Keratinocyte (primary cell): ENCODE data around the gene MROH2A. TPM values are rescaled to one million over a fixed set of nuclear protein-coding genes. Genes with fewer than 3 reads are reported as not detected.
A peak's percentile ranks its signal among the peaks of the same experiment; 100 is the strongest.
"Not testable (repeated sequence)": the region's sequence is repeated elsewhere in the genome, so short reads cannot be mapped to it uniquely, and the experiment has no call there.

Experiments
- DNase-seq: peaks from one replicate; pipeline ENCODE4 v3.0.0-alpha.2; 2011; ENCODE audit warnings: low read depth, missing footprints, low spot score
- FAIRE-seq: peaks from 2 replicates; lab custom pipeline; 2011; peaks lifted over from hg19 to GRCh38; lab: Jason Lieb, UNC
- H2AFZ ChIP-seq: 2 replicates; pipeline ENCODE4 v1.6.0; 2012; ENCODE audit warnings: low read length, control low read depth, inconsistent platforms; ENCODE audit not compliant: control insufficient read depth
- H3K27ac ChIP-seq: 2 replicates; pipeline ENCODE4 v1.5.1; 2011; ENCODE audit warnings: low read length; ENCODE audit not compliant: control insufficient read depth, insufficient read depth
- H3K27me3 ChIP-seq: 3 replicates; pipeline ENCODE4 v1.6.0; 2011; ENCODE audit warnings: low read length; ENCODE audit not compliant: control insufficient read depth, insufficient read depth; ENCODE audit errors: extremely low read depth
- H3K36me3 ChIP-seq, 2 experiments: 2 replicates in 1 of 2; 3 replicates in 1 of 2; pipeline ENCODE4 v1.5.1; 2011; ENCODE audit warnings: low read length in 2 of 2, mild to moderate bottlenecking in 1 of 2; ENCODE audit not compliant: control insufficient read depth in 2 of 2, insufficient read depth in 2 of 2; ENCODE audit errors: extremely low read depth in 1 of 2
- H3K4me1 ChIP-seq: 3 replicates; pipeline ENCODE4 v1.5.1; 2011; ENCODE audit warnings: low read length; ENCODE audit not compliant: control insufficient read depth, insufficient read depth; ENCODE audit errors: extremely low read depth
- H3K4me2 ChIP-seq: 3 replicates; pipeline ENCODE4 v1.6.0; 2011; ENCODE audit warnings: low read depth, low read length; ENCODE audit not compliant: control insufficient read depth, insufficient read depth; ENCODE audit errors: extremely low read depth
- H3K4me3 ChIP-seq, 3 experiments: fragments of 200-600 bp in 1 of 3; sonication (generic) in 1 of 3; 2 replicates in 2 of 3; 3 replicates in 1 of 3; pipeline ENCODE4 v1.5.1; 2011 to 2016; ENCODE audit warnings: low read length in 3 of 3, mild to moderate bottlenecking in 3 of 3, control low read depth in 2 of 3, inconsistent platforms in 1 of 3, low read depth in 1 of 3, mixed read lengths in 1 of 3, mixed run types in 1 of 3, moderate library complexity in 1 of 3; ENCODE audit not compliant: control insufficient read depth in 2 of 3, insufficient read depth in 2 of 3; ENCODE audit errors: extremely low read depth in 1 of 3
- H3K79me2 ChIP-seq: 2 replicates; pipeline ENCODE4 v1.6.0; 2012; ENCODE audit warnings: low read length; ENCODE audit not compliant: control insufficient read depth, insufficient read depth
- H3K9ac ChIP-seq: 3 replicates; pipeline ENCODE4 v1.6.0; 2011; ENCODE audit warnings: low read length; ENCODE audit not compliant: control insufficient read depth, insufficient read depth; ENCODE audit errors: extremely low read depth
- H3K9me1 ChIP-seq: 3 replicates; pipeline ENCODE4 v1.6.0; 2011; ENCODE audit warnings: low read length; ENCODE audit not compliant: control insufficient read depth, insufficient read depth; ENCODE audit errors: extremely low read depth
- H3K9me3 ChIP-seq: 2 replicates; pipeline ENCODE4 v1.5.1; 2012; ENCODE audit warnings: low read depth, low read length; ENCODE audit not compliant: control insufficient read depth
- H4K20me1 ChIP-seq: 3 replicates; pipeline ENCODE4 v1.6.0; 2011; ENCODE audit warnings: low read length; ENCODE audit not compliant: control insufficient read depth, insufficient read depth; ENCODE audit errors: extremely low read depth
- CTCF ChIP-seq, 3 experiments: IDR thresholded peaks in 1 of 3; conservative IDR thresholded peaks in 1 of 3; optimal IDR thresholded peaks in 1 of 3; 2 replicates in 2 of 3; 3 replicates in 1 of 3; pipeline versions ENCODE3 to v1.5.1; 2011; ENCODE audit warnings: low read length in 3 of 3, mild to moderate bottlenecking in 3 of 3, moderate library complexity in 2 of 3, control low read depth in 1 of 3, inconsistent platforms in 1 of 3; ENCODE audit not compliant: insufficient read depth in 2 of 3; ENCODE audit errors: extremely low read depth in 1 of 3
- EZH2 ChIP-seq: IDR thresholded peaks from one replicate; pipeline ENCODE4 v1.6.1; 2012; ENCODE audit warnings: inconsistent platforms, mild to moderate bottlenecking, low read length, moderate library complexity
- dilution Hi-C: fragments of 300-500 bp; cut with MboI; formaldehyde crosslinking; loops from one replicate; pipeline ENCODE4 v1.7.0; 2020; ENCODE audit warnings: low sequenced_read_pairs; ENCODE audit not compliant: extremely low pct_ligation_motif_present
- polyA plus RNA-seq, 5 experiments: library from polyadenylated mRNA; depleted of rRNA in 3 of 5; stranded (reverse) in 3 of 5; stranded (forward) in 1 of 5; unstranded in 1 of 5; fragments of >200 nt; gene quantifications; 1 replicate in 1 of 5; 2 replicates in 3 of 5; 3 replicates in 1 of 5; pipeline versions ENCODE4 v1.2.1 to v1.2.3, GENCODE V29; 2011 to 2012; ENCODE audit warnings: missing spikeins in 2 of 5, low read depth in 1 of 5, low replicate concordance in 1 of 5

Gene MROH2A
- polyA plus RNA-seq, 1 donor (not counting 4 experiments of a cell fraction or from before 2014, with no cell fraction given): 0.33 TPM

- TF ChIP-seq EZH2 (no peak), CTCF (optimal IDR thresholded peaks at IDR 0.05 in 1 of 3, IDR thresholded peaks at IDR 0.05 in 1 of 3, conservative IDR thresholded peaks at IDR 0.05 in 1 of 3; ENCODE audit: extremely low read depth in 1 of 3, insufficient read depth in 2 of 3, low read length in 3 of 3) (no peak)
- Histone ChIP-seq H4K20me1 (no peaks in the 10 kb centered on the region), H3K79me2 (no peaks in the 10 kb centered on the region), H3K4me3 (no peak overlapping the region), H3K9me3 (no peaks in the 10 kb centered on the region), H2AFZ (no peak overlapping the region), H3K27me3 (no peaks in the 10 kb centered on the region), H3K27ac (no peak overlapping the region), H3K36me3 (peaks cover under 1 to 4% of the 10 kb centered on the region in 2 experiments), H3K9ac (no peak overlapping the region), H3K4me2 (no peak overlapping the region), H3K9me1 (no peaks in the 10 kb centered on the region), H3K4me1 (no peaks in the 10 kb centered on the region)
- DNase-seq: no peak
- dilution Hi-C loops: no loop called here
- FAIRE-seq: no peak
These were observed 93.3 kb downstream of the MROH2A start for GRCh38 chr2:233871432-233871831.

- H3K9me1 ChIP-seq, H3K9me3 ChIP-seq, H2AFZ ChIP-seq, H3K4me3 ChIP-seq, H3K36me3 ChIP-seq, H3K9ac ChIP-seq, H3K4me1 ChIP-seq, H3K27me3 ChIP-seq, H4K20me1 ChIP-seq, H3K27ac ChIP-seq, H3K4me2 ChIP-seq, DNase-seq, H3K79me2 ChIP-seq, dilution Hi-C loops: not testable (repeated sequence)
- FAIRE-seq: peak; percentile 9
These were observed 94.0 kb downstream of the MROH2A start for GRCh38 chr2:233872125-233872524.

- H3K27me3 ChIP-seq: no peaks in the 10 kb centered on the region
- H3K9ac ChIP-seq: no peak overlapping the region
- no peak overlapping the region for H3K4me2 ChIP-seq
- no peak for TF ChIP-seq EZH2
- no peak for TF ChIP-seq CTCF (optimal IDR thresholded peaks at IDR 0.05 in 1 of 3, IDR thresholded peaks at IDR 0.05 in 1 of 3, conservative IDR thresholded peaks at IDR 0.05 in 1 of 3; ENCODE audit: extremely low read depth in 1 of 3, insufficient read depth in 2 of 3, low read length in 3 of 3)
- DNase-seq (no peak), FAIRE-seq (no peak)
- no peaks in the 10 kb centered on the region for H4K20me1 ChIP-seq
- no peak overlapping the region for H3K4me3 ChIP-seq
- no peaks in the 10 kb centered on the region for H3K9me1 ChIP-seq
- H3K36me3 ChIP-seq: no peaks in the 10 kb centered on the region
- H3K9me3 ChIP-seq: no peaks in the 10 kb centered on the region
- H3K4me1 ChIP-seq: no peaks in the 10 kb centered on the region
- no peak overlapping the region for H3K27ac ChIP-seq
- dilution Hi-C loops: no loop called here
- no peak overlapping the region for H2AFZ ChIP-seq
- H3K79me2 ChIP-seq: no peaks in the 10 kb centered on the region
These were observed 104.2 kb downstream of the MROH2A start for GRCh38 chr2:233882353-233882752.
